HG02678 (cell line): ENCODE results near the gene SLAMF7.

ENCODE experiments used
- ATAC-seq: cut with Tn5 transposase; IDR thresholded peaks from one replicate; pipeline ENCODE4 v1.9.1; 2021; ENCODE audit warnings: mild to moderate bottlenecking, moderate library complexity; ENCODE audit not compliant: unreplicated experiment

Gene SLAMF7

DNA sequence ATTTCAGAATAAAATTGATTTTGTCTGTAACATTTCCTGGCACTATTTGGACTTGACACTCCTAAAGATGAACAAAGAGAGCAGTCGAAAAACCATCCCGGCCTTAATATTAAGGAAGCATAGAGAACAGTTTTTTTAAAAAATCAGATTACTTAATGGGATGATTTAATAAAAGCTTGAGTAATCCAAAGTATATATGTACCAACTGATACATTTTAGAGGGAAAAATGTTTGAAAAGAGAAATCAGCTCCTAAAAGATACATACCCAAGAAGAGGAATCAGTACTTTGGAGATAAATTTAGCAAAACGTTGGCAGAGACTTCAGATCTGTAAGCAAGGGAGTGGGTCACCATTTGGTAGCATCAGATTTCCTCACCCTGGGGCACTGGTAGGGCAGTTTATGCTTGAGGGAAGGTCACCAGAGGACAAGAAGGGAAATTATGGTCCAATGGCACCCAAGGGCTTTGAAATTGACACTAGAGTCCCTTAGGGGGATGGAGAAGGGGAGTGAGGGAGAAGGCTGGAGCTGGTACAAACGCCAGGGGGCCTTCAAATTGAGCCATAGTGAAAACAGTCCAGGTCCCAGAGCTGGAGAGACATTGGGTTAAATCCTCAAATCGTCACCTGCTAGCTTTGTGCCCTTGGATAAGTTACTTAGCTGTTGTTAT is 5.9 kb downstream of the SLAMF7 start:
- no peak for ATAC-seq

- ATAC-seq, result no peak
These were observed 6.5 kb downstream of the SLAMF7 start for GRCh38 chr1:160745551-160745950.

GRCh38 chr1:160746836-160747500 is 7.9 kb downstream of the SLAMF7 start:
- no peak for ATAC-seq

DNA sequence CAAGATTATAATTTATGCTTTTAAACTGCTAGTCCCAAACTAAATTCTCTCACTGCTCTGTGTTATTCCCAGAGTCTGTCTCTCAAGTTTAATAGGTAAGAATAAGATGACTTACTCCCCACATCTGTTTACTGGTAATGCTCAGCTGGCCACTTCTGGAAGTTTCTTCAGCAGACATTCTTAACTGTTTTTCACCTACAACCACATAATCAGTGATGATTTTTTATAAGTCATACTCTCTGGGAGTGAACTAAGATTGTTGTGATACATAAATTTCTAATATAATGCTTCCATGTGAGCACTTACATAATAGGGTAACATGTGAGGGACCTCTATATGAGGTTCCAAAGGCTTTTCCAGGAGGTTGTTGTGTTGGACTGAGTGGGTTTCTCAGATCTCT is 8.7 kb downstream of the SLAMF7 start:
- ATAC-seq, result no peak

GRCh38 chr1:160748181-160748877 is 9.3 kb downstream of the SLAMF7 start:
- no peak for ATAC-seq

DNA sequence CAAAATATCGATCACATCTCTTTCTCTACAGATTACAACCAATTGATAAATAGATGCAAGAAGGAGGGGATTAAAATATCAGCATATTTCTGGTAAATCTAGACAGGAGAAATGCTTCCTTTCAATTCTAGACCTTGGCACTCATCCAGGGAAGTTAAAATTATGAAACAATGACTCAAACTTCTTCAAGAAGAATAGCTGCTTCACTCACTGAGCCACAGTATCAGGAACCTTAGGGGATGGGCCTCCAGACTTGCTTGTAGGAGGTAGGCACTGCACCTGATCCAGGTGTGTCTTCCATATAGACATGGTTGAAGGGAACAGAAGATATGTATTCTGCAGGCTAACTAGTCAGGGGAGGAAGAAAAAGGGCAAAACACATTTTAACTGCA is 9.8 kb downstream of the SLAMF7 start:
- no peak for ATAC-seq

- no peak for ATAC-seq
These were observed 11.6 kb downstream of the SLAMF7 start for GRCh38 chr1:160750608-160751007.

GRCh38 chr1:160752406-160752805 is 13.4 kb downstream of the SLAMF7 start:
- ATAC-seq, result no peak

GRCh38 chr1:160752924-160753323 is 13.9 kb downstream of the SLAMF7 start:
- ATAC-seq, result no peak

DNA sequence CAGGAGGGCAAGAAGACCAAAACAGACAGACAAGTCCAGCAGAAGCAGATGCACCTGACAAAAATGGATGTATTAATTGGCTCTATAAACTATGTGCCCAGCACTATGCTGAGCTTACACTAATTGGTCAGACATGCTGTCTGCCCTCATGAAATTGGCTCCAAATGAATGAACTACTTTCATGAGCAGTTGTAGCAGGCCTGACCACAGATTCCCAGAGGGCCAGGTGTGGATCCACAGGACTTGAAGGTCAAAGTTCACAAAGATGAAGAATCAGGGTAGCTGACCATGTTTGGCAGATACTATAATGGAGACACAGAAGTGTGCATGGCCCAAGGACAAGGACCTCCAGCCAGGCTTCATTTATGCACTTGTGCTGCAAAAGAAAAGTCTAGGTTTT is 14.5 kb downstream of the SLAMF7 start:
- ATAC-seq, result no peak

GRCh38 chr1:160755461-160755860 is 16.4 kb downstream of the SLAMF7 start:
- ATAC-seq, result no peak

DNA sequence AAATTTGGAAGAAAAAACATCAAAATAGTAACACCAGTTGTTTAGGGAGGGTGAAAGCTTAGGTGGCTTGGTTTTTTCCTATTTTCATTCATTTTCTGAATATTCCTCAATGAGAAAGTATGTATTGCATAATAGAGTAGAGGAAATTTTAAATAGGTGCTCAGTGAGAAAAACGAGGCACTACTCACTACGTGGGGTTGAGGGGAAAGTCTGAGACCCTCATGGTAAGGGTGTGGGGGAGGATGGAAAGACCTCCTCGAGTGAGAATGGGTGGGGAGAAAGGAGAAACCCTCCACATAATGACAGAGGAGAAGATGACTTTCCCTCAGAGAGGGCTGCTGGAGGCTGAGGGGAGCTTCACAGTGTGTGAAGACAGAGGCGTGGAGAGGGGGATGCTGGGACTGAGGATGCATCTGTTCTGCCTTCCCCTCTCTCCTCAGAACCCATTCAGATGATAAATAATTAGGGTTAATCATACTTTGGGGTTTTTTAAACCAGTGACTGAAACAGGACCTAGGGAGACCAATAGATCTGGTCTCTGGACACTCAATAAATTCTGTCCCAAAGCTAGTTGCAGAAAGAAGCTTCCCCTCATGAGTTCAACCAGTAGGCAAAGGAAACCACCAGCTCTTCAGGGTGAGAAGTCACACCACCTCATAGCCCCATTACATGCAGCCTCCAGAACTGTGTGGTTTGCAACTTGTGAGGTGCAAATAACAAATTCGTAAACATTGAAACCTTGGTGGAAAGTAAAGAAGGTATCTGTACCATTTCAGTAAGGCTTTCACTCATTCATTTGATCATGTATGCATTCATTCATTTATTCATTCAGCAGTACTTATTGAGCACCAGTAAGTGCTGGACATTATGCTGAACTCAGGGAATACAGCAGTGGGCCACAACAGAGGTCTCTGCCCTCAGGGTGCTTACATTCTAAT is 17.1 kb downstream of the SLAMF7 start:
- no peak for ATAC-seq

- ATAC-seq, result no peak
These were observed 17.8 kb downstream of the SLAMF7 start for GRCh38 chr1:160756849-160757201.

DNA sequence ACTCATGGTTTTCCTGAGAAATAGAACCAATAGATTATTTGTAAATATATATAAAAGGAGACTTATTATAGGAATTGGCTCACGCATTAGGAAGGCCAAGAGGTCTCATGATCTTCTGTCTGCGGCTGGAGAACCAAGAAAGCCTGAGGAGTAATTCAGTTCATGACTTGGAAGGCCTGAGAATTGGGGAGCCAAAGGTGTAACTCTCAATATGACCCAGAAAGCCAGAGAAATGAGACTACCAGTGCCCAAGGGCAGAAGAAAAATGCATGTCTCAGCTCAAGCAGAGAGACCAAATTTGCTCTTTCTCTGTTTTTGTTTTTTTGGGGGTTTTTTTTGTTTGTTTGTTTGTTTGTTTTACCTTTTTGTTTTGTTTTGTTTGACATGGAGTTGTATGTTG is 19.5 kb downstream of the SLAMF7 start:
- ATAC-seq, result no peak

GRCh38 chr1:160759740-160760139 is 20.7 kb downstream of the SLAMF7 start:
- ATAC-seq, result no peak

GRCh38 chr1:160761046-160761445 is 22.0 kb downstream of the SLAMF7 start:
- no peak for ATAC-seq

- no peak for ATAC-seq
These were observed 22.8 kb downstream of the SLAMF7 start for GRCh38 chr1:160761886-160762285.

GRCh38 chr1:160763993-160764392 is 24.9 kb downstream of the SLAMF7 start:
- no peak for ATAC-seq

GRCh38 chr1:160767395-160768294 is 28.6 kb downstream of the SLAMF7 start:
- peak; percentile 58 for ATAC-seq

- peak; percentile 83 for ATAC-seq
These were observed 29.2 kb downstream of the SLAMF7 start for GRCh38 chr1:160768295-160768657.
